ENCODE results near the gene LFNG. TPM values are rescaled to one million over a fixed set of nuclear protein-coding genes. Genes with fewer than 3 reads are reported as not detected.

LFNG gene
- total RNA-seq, 4 donors from 2014 or later = 105 to 198 (median 150) TPM

DNA sequence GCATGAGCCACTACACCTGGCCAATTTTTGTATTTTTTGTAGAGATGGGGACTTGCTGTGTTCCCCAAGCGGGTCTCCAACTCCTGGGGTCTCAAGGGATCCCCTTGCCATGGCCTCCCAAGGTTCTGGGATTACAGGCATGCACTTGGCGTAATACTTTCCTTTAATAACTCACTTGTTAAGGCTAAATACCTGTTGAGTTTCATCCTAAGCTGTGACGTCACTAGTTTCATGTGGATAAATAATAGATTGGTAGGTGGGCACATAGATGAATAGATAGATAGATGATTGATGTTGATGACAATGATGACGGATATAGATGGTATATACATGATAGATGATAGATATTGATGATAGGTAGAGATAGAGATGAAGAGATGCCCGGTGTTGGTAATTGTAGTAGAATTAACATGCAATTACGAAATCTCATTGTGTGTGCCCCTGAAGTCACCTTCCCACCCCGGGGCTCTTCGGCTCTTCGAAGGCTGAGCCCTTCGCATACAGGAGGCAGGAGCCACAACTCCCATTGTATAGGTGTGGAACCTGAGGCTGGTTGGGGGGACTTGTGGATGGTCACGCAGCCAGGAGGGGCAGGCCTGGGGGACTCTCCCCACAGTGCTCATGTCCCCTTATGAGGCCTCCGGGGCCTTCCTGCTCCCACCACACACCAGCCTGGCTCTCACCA is 45.9 kb upstream of the LFNG start:
- H3K4me1 ChIP-seq = peaks cover 30% of the 10 kb centered on the region
- WGBS = 76% methylated on average over 12 of the region's 12 CpGs
- TF ChIP-seq EP300 (IDR thresholded peaks at IDR 0.05) (no peak), POLR2AphosphoS5 (IDR thresholded peaks at IDR 0.05) (no peak), POLR2A (IDR thresholded peaks at IDR 0.05) (no peak)
- TF ChIP-seq, protein P1, sequence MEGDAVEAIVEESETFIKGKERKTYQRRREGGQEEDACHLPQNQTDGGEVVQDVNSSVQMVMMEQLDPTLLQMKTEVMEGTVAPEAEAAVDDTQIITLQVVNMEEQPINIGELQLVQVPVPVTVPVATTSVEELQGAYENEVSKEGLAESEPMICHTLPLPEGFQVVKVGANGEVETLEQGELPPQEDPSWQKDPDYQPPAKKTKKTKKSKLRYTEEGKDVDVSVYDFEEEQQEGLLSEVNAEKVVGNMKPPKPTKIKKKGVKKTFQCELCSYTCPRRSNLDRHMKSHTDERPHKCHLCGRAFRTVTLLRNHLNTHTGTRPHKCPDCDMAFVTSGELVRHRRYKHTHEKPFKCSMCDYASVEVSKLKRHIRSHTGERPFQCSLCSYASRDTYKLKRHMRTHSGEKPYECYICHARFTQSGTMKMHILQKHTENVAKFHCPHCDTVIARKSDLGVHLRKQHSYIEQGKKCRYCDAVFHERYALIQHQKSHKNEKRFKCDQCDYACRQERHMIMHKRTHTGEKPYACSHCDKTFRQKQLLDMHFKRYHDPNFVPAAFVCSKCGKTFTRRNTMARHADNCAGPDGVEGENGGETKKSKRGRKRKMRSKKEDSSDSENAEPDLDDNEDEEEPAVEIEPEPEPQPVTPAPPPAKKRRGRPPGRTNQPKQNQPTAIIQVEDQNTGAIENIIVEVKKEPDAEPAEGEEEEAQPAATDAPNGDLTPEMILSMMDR (IDR thresholded peaks at IDR 0.05) = no peak
- H3K27me3 ChIP-seq = no peaks in the 10 kb centered on the region
- no peak overlapping the region for H3K27ac ChIP-seq
- no peaks in the 10 kb centered on the region for H3K36me3 ChIP-seq
- H3K4me3 ChIP-seq = no peak overlapping the region
- H3K9me3 ChIP-seq = no peaks in the 10 kb centered on the region
- DNase-seq (ENCODE audit: low spot score in 2 of 2) = no peak

DNA sequence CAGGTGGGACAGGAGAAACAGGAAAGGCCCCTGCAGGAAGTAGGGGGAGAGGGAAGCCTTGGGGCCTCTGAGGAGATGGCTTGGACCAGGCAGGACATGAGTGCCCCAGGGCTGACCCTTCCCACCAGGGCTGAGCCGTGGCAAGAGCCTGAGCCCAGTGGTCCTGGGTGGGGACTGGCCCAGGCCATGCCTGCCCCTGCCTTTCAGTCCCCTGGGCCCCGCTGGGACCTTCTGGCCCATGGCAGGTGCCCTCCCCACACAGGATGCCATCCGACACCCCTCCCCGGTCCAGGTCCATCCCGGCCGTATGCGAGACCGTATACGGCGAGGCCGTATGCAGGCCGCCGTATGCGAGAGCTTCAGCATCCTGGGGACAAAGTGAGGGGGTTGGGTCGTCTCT is 45.4 kb upstream of the LFNG start:
- Histone ChIP-seq H3K27ac (no peak overlapping the region), H3K36me3 (no peaks in the 10 kb centered on the region), H3K9me3 (no peaks in the 10 kb centered on the region), H3K4me3 (no peak overlapping the region), H3K4me1 (peaks cover 34% of the 10 kb centered on the region), H3K27me3 (no peaks in the 10 kb centered on the region)
- TF ChIP-seq POLR2AphosphoS5 (IDR thresholded peaks at IDR 0.05) (no peak), POLR2A (IDR thresholded peaks at IDR 0.05) (no peak), EP300 (IDR thresholded peaks at IDR 0.05) (no peak)
- TF ChIP-seq, protein P1 (IDR thresholded peaks at IDR 0.05) = no peak
- DNase-seq (ENCODE audit: low spot score in 2 of 2) = no peak
- 60% methylated on average over 1 of the region's 15 CpGs for WGBS

DNA sequence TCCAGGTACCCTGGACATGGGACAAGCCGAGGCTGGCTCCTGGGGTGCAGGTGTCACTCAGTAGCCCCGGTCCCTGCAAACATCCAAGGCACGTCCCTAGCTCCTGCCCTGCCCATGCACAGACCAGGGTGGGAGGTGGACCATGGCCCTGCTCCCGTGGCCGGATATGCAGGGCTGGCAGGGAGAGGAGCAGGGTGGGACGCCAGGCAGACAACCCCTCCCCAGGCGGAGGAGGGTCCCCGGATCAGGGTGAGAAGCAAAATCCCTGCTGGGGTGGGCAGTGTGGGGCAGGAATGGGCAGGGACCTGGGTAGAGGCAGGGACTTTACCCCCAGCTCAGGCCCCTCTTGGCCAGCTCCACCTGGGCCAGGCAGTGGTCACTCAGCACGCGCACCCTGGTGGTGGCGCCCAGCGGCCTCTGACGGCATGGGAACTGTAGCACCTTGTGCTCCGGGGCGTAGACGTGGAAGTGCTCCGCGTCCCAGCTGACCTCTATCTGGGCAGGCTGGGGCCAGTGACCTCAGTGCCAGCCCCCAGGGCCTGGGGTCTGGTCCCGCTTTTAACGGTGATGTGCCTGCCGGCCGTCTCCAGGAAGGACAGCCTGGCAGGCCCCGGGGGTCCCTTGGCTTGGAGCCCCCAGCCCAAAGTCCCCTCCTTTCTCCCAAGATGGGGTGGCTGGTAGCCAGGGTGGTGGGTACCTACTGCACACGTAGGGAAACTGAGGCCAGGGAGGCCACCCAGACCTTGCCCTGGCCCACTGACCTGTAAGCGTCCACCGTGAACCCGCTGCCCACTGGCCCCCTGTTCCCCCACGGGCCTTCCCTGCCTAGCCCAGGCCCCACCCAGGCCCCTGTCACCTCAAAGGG is 44.5 kb upstream of the LFNG start:
- TF ChIP-seq POLR2AphosphoS5 (IDR thresholded peaks at IDR 0.05) = no peak
- no peak for TF ChIP-seq EP300 (IDR thresholded peaks at IDR 0.05)
- TF ChIP-seq, protein P1 (IDR thresholded peaks at IDR 0.05) = no peak
- no peak for TF ChIP-seq POLR2A (IDR thresholded peaks at IDR 0.05)
- Histone ChIP-seq H3K4me3 (no peak overlapping the region), H3K27me3 (no peaks in the 10 kb centered on the region), H3K36me3 (no peaks in the 10 kb centered on the region), H3K27ac (no peak overlapping the region), H3K9me3 (no peaks in the 10 kb centered on the region), H3K4me1 (peaks cover 34% of the 10 kb centered on the region)
- no peak for DNase-seq (ENCODE audit: low spot score in 2 of 2)
- WGBS = 87% methylated on average over 14 of the region's 28 CpGs

DNA sequence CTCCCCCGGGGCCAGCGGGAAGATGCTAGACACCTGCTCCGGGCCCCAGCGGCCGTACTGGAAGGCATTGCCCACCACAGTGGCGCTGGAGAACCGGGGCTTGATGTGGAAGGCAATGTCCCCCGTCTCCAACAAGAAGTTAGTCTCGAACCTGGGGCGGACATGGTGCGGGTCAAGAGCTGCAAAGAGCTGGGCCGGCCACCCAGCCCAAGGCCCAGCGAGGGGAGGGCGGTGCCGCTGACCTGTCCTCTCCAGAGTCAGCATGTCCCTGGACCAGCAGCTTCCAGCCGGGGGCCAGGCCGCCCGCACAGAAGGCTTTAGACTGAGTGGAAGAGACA is 43.9 kb upstream of the LFNG start:
- Histone ChIP-seq H3K9me3 (no peaks in the 10 kb centered on the region), H3K36me3 (no peaks in the 10 kb centered on the region), H3K27ac (no peak overlapping the region), H3K27me3 (no peaks in the 10 kb centered on the region), H3K4me3 (no peak overlapping the region), H3K4me1 (peaks cover 34% of the 10 kb centered on the region)
- WGBS = 96% methylated on average over 5 of the region's 18 CpGs
- DNase-seq (ENCODE audit: low spot score in 2 of 2) = no peak
- TF ChIP-seq POLR2A (IDR thresholded peaks at IDR 0.05) (no peak), POLR2AphosphoS5 (IDR thresholded peaks at IDR 0.05) (no peak)

DNA sequence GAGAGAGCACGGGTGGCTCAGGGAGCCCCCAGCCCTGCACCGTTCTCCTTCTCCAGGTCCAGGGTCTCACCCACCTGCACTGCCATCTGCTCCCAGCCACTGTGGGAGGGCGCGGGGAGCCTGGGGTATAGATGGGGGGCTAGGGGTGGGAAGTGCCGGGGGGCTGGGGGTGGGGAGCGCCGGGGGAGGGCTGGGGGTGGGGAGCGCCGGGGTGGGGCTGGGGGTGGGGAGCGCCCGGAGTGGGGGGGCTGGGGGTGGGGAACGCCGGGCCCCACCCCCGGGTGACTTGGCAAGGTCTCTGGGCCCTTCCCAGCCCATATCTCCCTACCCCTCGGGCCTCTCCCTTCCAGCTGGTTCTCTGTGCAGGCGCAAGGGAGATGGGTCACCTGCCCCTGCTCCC is 43.3 kb upstream of the LFNG start, which contains the start of gene GRIFIN:
GRIFIN (minus strand) TSS at position 101 of the 400 bp plus-strand sequence; CDS start at position 86, 15 bp downstream.
- Histone ChIP-seq H3K4me1 (peaks cover 32% of the 10 kb centered on the region), H3K36me3 (no peaks in the 10 kb centered on the region), H3K4me3 (no peak within 1 kb of the TSS), H3K27me3 (no peaks in the 10 kb centered on the region), H3K9me3 (no peaks in the 10 kb centered on the region), H3K27ac (no peak within 1 kb of the TSS)
- WGBS = 46% methylated on average over 2 of the region's 16 CpGs
- DNase-seq (ENCODE audit: low spot score in 2 of 2) = no peak
- TF ChIP-seq POLR2AphosphoS5 (IDR thresholded peaks at IDR 0.05) (no peak), EP300 (IDR thresholded peaks at IDR 0.05) (no peak), POLR2A (IDR thresholded peaks at IDR 0.05) (no peak)
- TF ChIP-seq, protein P1 (IDR thresholded peaks at IDR 0.05) = no peak
